Activated T-cell treated with anti-CD3 and anti-CD28 coated beads, Interleukin-2, amount 50 U/mL, for 24 hours (primary cell): ENCODE data around the gene PGM1.

ENCODE experiments used
- DNase-seq: peaks from one replicate; pipeline ENCODE4 v3.0.0-alpha.2; 2020
- H3K27ac Mint-ChIP-seq: 2 replicates; pipeline ENCODE4 v1.8.0; 2020; ENCODE audit warnings: mild to moderate bottlenecking, mixed read lengths
- H3K27me3 Mint-ChIP-seq: 2 replicates; pipeline ENCODE4 v1.8.0; 2020; ENCODE audit warnings: mixed read lengths
- H3K36me3 Mint-ChIP-seq: 2 replicates; pipeline ENCODE4 v1.8.0; 2020; ENCODE audit warnings: low read depth, mixed read lengths
- H3K4me1 Mint-ChIP-seq: 2 replicates; pipeline ENCODE4 v1.8.0; 2020; ENCODE audit warnings: low read depth, mixed read lengths
- H3K4me3 Mint-ChIP-seq: 2 replicates; pipeline ENCODE4 v1.8.0; 2020; ENCODE audit warnings: mild to moderate bottlenecking, moderate library complexity, mixed read lengths
- H3K9me3 Mint-ChIP-seq: 2 replicates; pipeline ENCODE4 v1.8.0; 2020; ENCODE audit warnings: mixed read lengths

PGM1 gene

DNA sequence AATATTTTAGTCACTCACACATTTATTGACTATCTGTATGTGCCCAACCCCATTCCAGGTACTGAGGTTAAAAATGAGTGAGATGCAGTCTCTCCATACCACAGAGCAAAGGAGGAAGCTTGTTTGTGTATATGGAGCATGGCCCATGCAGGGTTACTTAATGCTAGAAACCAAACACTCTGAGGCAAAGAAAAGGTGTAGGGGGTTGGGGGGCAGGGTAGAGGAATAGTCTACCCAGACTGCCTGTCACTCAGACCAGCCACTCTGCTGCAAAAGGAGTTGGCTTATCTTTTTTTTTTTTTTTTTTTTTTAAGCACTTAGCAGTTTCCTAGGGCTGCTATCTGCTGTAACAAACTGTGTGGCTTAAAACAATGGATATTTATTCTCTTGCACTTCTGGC is 19.8 kb downstream of the PGM1 start:
- Mint-ChIP-seq H3K27me3 (no peaks in the 10 kb centered on the region), H3K36me3 (peaks cover 3% of the 10 kb centered on the region), H3K9me3 (no peaks in the 10 kb centered on the region), H3K27ac (no peak overlapping the region), H3K4me1 (peaks cover 8% of the 10 kb centered on the region), H3K4me3 (no peak overlapping the region)
- DNase-seq, result no peak

GRCh38 chr1:63615768-63616420 is 22.7 kb downstream of the PGM1 start:
- Mint-ChIP-seq H3K27ac (no peak overlapping the region), H3K36me3 (peaks cover 3% of the 10 kb centered on the region), H3K9me3 (no peaks in the 10 kb centered on the region), H3K27me3 (no peaks in the 10 kb centered on the region), H3K4me3 (no peak overlapping the region), H3K4me1 (peaks cover 2% of the 10 kb centered on the region)
- DNase-seq, result peak; percentile 43

GRCh38 chr1:63617450-63617849 is 24.2 kb downstream of the PGM1 start:
- no peak overlapping the region for H3K27ac Mint-ChIP-seq
- no peaks in the 10 kb centered on the region for H3K9me3 Mint-ChIP-seq
- no peak overlapping the region for H3K4me3 Mint-ChIP-seq
- DNase-seq, result no peak
- H3K4me1 Mint-ChIP-seq, result peaks cover 2% of the 10 kb centered on the region
- H3K36me3 Mint-ChIP-seq, result peaks cover 3% of the 10 kb centered on the region
- H3K27me3 Mint-ChIP-seq, result no peaks in the 10 kb centered on the region

DNA sequence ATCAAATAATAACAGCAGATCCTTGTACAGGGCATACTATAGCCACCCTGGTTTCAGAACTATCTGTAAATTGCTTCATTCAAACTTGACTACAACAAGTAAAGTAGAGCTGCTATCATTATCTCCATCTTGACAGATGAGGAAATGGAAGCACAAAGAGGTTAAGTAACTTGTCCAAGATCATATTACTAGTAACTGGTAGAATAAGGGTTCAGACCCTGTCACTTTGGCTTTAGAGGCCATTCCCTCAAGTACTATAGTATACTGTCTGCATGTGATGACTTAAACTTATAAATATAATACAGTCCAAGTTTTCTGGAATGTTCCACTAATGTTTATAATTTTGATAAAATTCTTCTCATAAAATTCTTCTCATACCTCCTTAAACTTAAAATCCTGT is 24.8 kb downstream of the PGM1 start:
- Mint-ChIP-seq H3K4me3 (no peak overlapping the region), H3K27ac (no peak overlapping the region), H3K9me3 (no peaks in the 10 kb centered on the region), H3K36me3 (peaks cover 3% of the 10 kb centered on the region), H3K27me3 (no peaks in the 10 kb centered on the region), H3K4me1 (peaks cover 4% of the 10 kb centered on the region)
- no peak for DNase-seq

- Mint-ChIP-seq H3K27me3 (no peaks in the 10 kb centered on the region), H3K36me3 (peaks cover 3% of the 10 kb centered on the region), H3K4me3 (no peak overlapping the region), H3K9me3 (no peaks in the 10 kb centered on the region), H3K27ac (no peak overlapping the region), H3K4me1 (peaks cover 4% of the 10 kb centered on the region)
- DNase-seq, result no peak
Measured at GRCh38 chr1:63619558-63619957, 26.3 kb downstream of the PGM1 start.

- Mint-ChIP-seq H3K9me3 (no peaks in the 10 kb centered on the region), H3K27me3 (no peaks in the 10 kb centered on the region), H3K4me1 (peaks cover 8% of the 10 kb centered on the region), H3K27ac (no peak overlapping the region), H3K4me3 (no peak overlapping the region), H3K36me3 (peaks cover 1% of the 10 kb centered on the region)
- no peak for DNase-seq
Measured at GRCh38 chr1:63620671-63621070, 27.5 kb downstream of the PGM1 start.

DNA sequence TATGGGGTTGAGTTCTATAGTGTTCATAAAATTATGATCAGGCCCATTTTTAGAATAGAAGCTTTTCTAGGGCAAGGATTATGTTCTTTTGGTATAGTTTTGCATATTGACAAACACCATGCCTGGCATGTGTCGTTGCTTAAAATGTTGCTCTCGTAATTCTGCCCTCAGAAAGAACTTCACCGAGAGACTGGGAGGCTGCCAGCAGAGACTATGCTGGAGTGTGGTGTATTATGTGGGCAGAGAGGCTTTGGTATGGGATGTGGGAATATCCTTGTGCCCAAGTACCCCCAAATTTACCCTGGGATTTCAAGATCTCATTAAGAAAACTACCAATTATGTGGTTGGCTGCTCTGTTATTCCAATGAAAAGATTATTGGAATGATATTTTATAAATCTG is 27.9 kb downstream of the PGM1 start:
- peaks cover 7% of the 10 kb centered on the region for H3K4me1 Mint-ChIP-seq
- no peaks in the 10 kb centered on the region for H3K27me3 Mint-ChIP-seq
- H3K9me3 Mint-ChIP-seq, result no peaks in the 10 kb centered on the region
- H3K4me3 Mint-ChIP-seq, result no peak overlapping the region
- H3K36me3 Mint-ChIP-seq, result peaks cover 1% of the 10 kb centered on the region
- H3K27ac Mint-ChIP-seq, result no peak overlapping the region
- DNase-seq, result no peak

DNA sequence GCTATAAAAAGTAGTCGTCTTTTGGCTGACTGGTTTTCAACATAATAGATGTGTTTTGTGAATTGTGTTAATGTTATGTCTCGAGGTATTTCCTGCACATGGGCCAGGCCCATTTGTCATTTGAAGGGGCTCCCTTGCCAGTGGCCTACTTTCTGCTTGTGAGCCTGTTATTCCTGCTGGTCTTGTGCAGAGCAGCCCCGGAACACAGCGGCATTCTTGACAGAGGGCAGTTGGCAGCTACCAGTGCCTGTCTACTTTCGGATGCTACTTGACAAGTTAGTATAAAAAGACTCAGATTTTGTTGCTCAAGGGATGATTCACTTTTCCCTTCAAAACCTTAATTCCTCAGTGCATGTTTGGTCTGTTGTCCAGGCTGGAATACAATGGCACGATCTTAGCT is 28.5 kb downstream of the PGM1 start:
- Mint-ChIP-seq H3K4me3 (no peak overlapping the region), H3K36me3 (peaks cover 1% of the 10 kb centered on the region), H3K9me3 (no peaks in the 10 kb centered on the region), H3K4me1 (peaks cover 7% of the 10 kb centered on the region), H3K27ac (no peak overlapping the region), H3K27me3 (no peaks in the 10 kb centered on the region)
- DNase-seq, result no peak

- DNase-seq, result no peak
- Mint-ChIP-seq H3K4me3 (no peak overlapping the region), H3K36me3 (peaks cover 1% of the 10 kb centered on the region), H3K27me3 (no peaks in the 10 kb centered on the region), H3K9me3 (no peaks in the 10 kb centered on the region), H3K4me1 (peaks cover 7% of the 10 kb centered on the region), H3K27ac (no peak overlapping the region)
Measured at GRCh38 chr1:63622849-63623566, 29.8 kb downstream of the PGM1 start.

GRCh38 chr1:63623952-63624351 is 30.7 kb downstream of the PGM1 start:
- no peak overlapping the region for H3K4me3 Mint-ChIP-seq
- H3K4me1 Mint-ChIP-seq, result peaks cover 11% of the 10 kb centered on the region
- H3K27ac Mint-ChIP-seq, result no peak overlapping the region
- peaks cover 6% of the 10 kb centered on the region for H3K36me3 Mint-ChIP-seq
- no peaks in the 10 kb centered on the region for H3K9me3 Mint-ChIP-seq
- DNase-seq, result no peak
- H3K27me3 Mint-ChIP-seq, result no peaks in the 10 kb centered on the region

GRCh38 chr1:63624911-63625310 is 31.7 kb downstream of the PGM1 start:
- Mint-ChIP-seq H3K36me3 (peaks cover 16% of the 10 kb centered on the region), H3K4me3 (no peak overlapping the region), H3K4me1 (peaks cover 11% of the 10 kb centered on the region), H3K9me3 (no peaks in the 10 kb centered on the region), H3K27ac (no peak overlapping the region), H3K27me3 (no peaks in the 10 kb centered on the region)
- DNase-seq, result no peak

DNA sequence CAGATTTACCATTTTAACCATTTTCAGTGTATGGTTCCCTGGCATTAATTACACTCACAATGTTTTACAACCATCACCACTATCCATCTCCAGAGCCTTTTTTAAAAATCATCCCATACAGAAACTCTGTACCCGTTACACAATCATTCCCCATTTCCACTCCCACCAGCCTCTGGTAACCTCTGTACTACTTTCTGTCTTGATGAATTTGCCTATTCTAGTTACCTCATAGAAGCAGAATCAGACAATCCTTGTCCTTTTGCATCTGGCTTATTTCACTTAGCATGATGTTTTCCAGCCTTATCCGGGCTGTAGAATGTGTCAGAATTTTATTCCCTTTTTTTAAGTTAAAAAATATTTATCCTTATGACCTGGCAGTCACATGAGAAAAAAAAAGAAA is 33.0 kb downstream of the PGM1 start:
- Mint-ChIP-seq H3K36me3 (peaks cover 28% of the 10 kb centered on the region), H3K27me3 (no peaks in the 10 kb centered on the region), H3K4me1 (peaks cover 11% of the 10 kb centered on the region), H3K4me3 (no peak overlapping the region), H3K9me3 (no peaks in the 10 kb centered on the region), H3K27ac (no peak overlapping the region)
- DNase-seq, result no peak

DNA sequence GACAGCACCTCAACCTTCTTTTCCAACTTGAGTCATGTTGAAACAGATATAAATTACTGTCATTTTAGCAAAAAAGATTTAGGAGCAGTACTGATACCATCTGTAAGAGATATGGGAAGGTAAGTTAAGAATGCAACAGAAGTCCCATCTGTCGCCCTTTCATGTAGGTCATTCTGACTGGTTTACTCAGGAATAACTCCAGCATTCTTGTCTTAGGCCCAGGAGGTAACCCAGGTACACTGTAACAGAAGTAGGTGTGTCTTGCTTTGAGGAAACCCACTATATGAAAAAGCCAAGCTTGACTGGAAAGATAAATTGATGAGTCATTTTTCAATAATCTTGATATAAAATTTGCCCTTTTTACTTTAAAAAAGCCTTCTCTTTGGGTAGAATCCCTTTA is 35.4 kb downstream of the PGM1 start:
- Mint-ChIP-seq H3K27ac (no peak overlapping the region), H3K36me3 (peaks cover 51% of the 10 kb centered on the region), H3K9me3 (no peaks in the 10 kb centered on the region), H3K4me3 (no peak overlapping the region), H3K27me3 (no peaks in the 10 kb centered on the region), H3K4me1 (peaks cover 9% of the 10 kb centered on the region)
- no peak for DNase-seq

- Mint-ChIP-seq H3K27me3 (no peaks in the 10 kb centered on the region), H3K27ac (no peak overlapping the region), H3K36me3 (peaks cover 65% of the 10 kb centered on the region)
Measured at GRCh38 chr1:63630238-63630637, 37.0 kb downstream of the PGM1 start.

DNA sequence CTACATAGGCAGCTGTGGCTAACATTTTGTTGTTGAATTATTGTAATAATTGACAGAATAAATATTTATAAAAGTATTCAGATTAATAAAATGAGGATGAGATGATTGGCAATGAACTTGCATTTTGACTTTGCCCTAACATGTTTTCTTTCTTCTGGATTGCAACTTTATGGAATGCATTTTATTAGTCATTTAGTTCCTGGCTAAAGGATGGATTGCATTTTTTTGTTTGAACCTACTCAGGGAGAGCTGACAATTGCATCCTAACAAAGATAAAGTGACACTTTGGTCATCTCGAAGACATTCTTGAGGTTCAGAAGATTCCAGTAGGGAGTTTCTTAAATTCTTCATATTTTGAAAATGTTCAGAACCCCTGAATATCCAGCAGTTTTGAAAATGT is 37.5 kb downstream of the PGM1 start:
- Mint-ChIP-seq H3K4me1 (peaks cover 5% of the 10 kb centered on the region), H3K27ac (no peak overlapping the region), H3K4me3 (no peak overlapping the region), H3K9me3 (no peaks in the 10 kb centered on the region), H3K27me3 (no peaks in the 10 kb centered on the region), H3K36me3 (peaks cover 69% of the 10 kb centered on the region)
- no peak for DNase-seq

More at GRCh38 chr1:63630238-63630637, 37.0 kb downstream of the PGM1 start:
- Mint-ChIP-seq H3K4me1 (peaks cover 9% of the 10 kb centered on the region), H3K4me3 (no peak overlapping the region), H3K9me3 (no peaks in the 10 kb centered on the region)
- DNase-seq, result no peak
